GM19395 (cell line): ENCODE results near the gene SRSF3.

ENCODE experiments used
- ATAC-seq: cut with Tn5 transposase; IDR thresholded peaks from one replicate; pipeline ENCODE4 v1.9.1; 2021; ENCODE audit warnings: mild to moderate bottlenecking, moderate library complexity; ENCODE audit not compliant: unreplicated experiment

The SRSF3 gene

GRCh38 chr6:36622901-36623546, 28.9 kb downstream of the SRSF3 start:
- no peak for ATAC-seq

- no peak for ATAC-seq
Observed at GRCh38 chr6:36623547-36624459, 29.6 kb downstream of the SRSF3 start.

- ATAC-seq = no peak
Observed at GRCh38 chr6:36624461-36625157, 30.4 kb downstream of the SRSF3 start.

- no peak for ATAC-seq
Observed at GRCh38 chr6:36625158-36625919, 31.2 kb downstream of the SRSF3 start.

GRCh38 chr6:36626636-36627035, 32.5 kb downstream of the SRSF3 start:
- no peak for ATAC-seq

- no peak for ATAC-seq
Observed at GRCh38 chr6:36627141-36627540, 33.0 kb downstream of the SRSF3 start.

GRCh38 chr6:36627801-36628246, 33.7 kb downstream of the SRSF3 start:
- ATAC-seq = no peak

GRCh38 chr6:36629784-36630183, 35.6 kb downstream of the SRSF3 start:
- no peak for ATAC-seq

- no peak for ATAC-seq
Observed at GRCh38 chr6:36631326-36632011, 37.3 kb downstream of the SRSF3 start.

GRCh38 chr6:36633370-36633769, 39.2 kb downstream of the SRSF3 start:
- ATAC-seq = no peak

- ATAC-seq = no peak
Observed at GRCh38 chr6:36633915-36634314, 39.8 kb downstream of the SRSF3 start.

- ATAC-seq = no peak
Observed at GRCh38 chr6:36634317-36635108, 40.4 kb downstream of the SRSF3 start.

- ATAC-seq = no peak
Observed at GRCh38 chr6:36636283-36636682, 42.1 kb downstream of the SRSF3 start.

- no peak for ATAC-seq
Observed at GRCh38 chr6:36636687-36637418, 42.7 kb downstream of the SRSF3 start.

GRCh38 chr6:36638579-36638978, 44.4 kb downstream of the SRSF3 start:
- no peak for ATAC-seq

GRCh38 chr6:36639171-36639808, 45.1 kb downstream of the SRSF3 start:
- ATAC-seq = no peak

- ATAC-seq = no peak
Observed at GRCh38 chr6:36641543-36641942, 47.4 kb downstream of the SRSF3 start.
